Upper lobe of right lung (tissue), 1 donor: ENCODE measurements around the gene LAMTOR5. TPM values are rescaled to one million over a fixed set of nuclear protein-coding genes. Genes with fewer than 3 reads are reported as not detected.
A peak's percentile ranks its signal among the peaks of the same experiment; 100 is the strongest.

Experiments
- ATAC-seq: fragments of 200-7000 bp; cut with Tn5 transposase; one replicate; pipeline ENCODE4 v1.9.1; 2020; ENCODE audit warnings: mild to moderate bottlenecking, moderate library complexity
- DNase-seq: peaks from one replicate; pipeline ENCODE4 v3.0.0-alpha.2; 2020
- H3K27ac ChIP-seq: fragments of 200-600 bp; one replicate; pipeline ENCODE4 v1.8.0; 2022
- H3K27me3 ChIP-seq: fragments of 200-600 bp; one replicate; pipeline ENCODE4 v1.8.0; 2022; ENCODE audit warnings: mild to moderate bottlenecking
- H3K36me3 ChIP-seq: fragments of 200-600 bp; one replicate; pipeline ENCODE4 v1.8.0; 2022
- H3K4me1 ChIP-seq: fragments of 200-600 bp; one replicate; pipeline ENCODE4 v1.8.0; 2022
- H3K4me3 ChIP-seq: fragments of 200-600 bp; one replicate; pipeline ENCODE4 v1.8.0; 2022; ENCODE audit warnings: mild to moderate bottlenecking
- H3K9me3 ChIP-seq: fragments of 200-600 bp; one replicate; pipeline ENCODE4 v1.8.0; 2022
- intact Hi-C: fragments of 100-400 bp; cut with DNase I; formaldehyde crosslinking; loops from one replicate; pipeline ENCODE4 v1.11.0; 2022
- total RNA-seq: library from RNA; stranded (reverse); fragmentation: NEBNext Ultra II Directional; extraction: Animal tissue kit (Norgen Biotek cat#: 25700); gene quantifications from one replicate; pipeline ENCODE4 v1.2.1, GENCODE V29; 2021
- TF ChIP-seq, protein P1 (sequence below): fragments of 200-600 bp; IDR thresholded peaks from one replicate; pipeline ENCODE4 v1.8.0; 2022; ENCODE audit warnings: antibody characterized with exemption
- donor health status: DM: no; HTN: yes; CAD: no; lungs with severe emphysema.

Gene LAMTOR5
- total RNA-seq, 1 donor from 2014 or later, result 110 TPM

DNA sequence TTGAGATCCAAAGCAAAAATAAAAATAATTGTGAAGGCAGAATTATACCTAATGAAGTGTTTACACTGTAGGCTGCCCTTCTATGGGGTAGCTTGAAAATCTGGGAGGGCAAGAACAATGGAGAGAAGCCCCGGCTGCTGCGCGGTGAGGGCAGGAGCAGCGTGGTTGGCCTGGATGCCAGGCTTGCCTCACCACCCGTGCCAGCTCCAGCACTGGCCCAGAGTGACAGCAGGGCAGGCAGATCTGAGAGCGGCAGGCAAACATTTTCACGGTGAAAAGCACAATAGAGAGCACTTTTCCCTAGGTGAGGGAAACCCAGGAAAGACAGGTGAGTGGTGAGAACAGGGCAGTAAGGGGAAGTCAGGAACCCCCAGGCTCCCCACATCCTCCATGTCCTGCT, 44.8 kb upstream of the LAMTOR5 start:
- intact Hi-C loops, result no loop called here
- Histone ChIP-seq H3K27me3 (no peaks in the 10 kb centered on the region), H3K4me3 (no peak overlapping the region), H3K4me1 (no peaks in the 10 kb centered on the region), H3K36me3 (no peaks in the 10 kb centered on the region), H3K27ac (no peak overlapping the region), H3K9me3 (no peaks in the 10 kb centered on the region)
- TF ChIP-seq, protein P1, sequence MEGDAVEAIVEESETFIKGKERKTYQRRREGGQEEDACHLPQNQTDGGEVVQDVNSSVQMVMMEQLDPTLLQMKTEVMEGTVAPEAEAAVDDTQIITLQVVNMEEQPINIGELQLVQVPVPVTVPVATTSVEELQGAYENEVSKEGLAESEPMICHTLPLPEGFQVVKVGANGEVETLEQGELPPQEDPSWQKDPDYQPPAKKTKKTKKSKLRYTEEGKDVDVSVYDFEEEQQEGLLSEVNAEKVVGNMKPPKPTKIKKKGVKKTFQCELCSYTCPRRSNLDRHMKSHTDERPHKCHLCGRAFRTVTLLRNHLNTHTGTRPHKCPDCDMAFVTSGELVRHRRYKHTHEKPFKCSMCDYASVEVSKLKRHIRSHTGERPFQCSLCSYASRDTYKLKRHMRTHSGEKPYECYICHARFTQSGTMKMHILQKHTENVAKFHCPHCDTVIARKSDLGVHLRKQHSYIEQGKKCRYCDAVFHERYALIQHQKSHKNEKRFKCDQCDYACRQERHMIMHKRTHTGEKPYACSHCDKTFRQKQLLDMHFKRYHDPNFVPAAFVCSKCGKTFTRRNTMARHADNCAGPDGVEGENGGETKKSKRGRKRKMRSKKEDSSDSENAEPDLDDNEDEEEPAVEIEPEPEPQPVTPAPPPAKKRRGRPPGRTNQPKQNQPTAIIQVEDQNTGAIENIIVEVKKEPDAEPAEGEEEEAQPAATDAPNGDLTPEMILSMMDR, result no peak
- no peak for DNase-seq
- no peak for ATAC-seq

DNA sequence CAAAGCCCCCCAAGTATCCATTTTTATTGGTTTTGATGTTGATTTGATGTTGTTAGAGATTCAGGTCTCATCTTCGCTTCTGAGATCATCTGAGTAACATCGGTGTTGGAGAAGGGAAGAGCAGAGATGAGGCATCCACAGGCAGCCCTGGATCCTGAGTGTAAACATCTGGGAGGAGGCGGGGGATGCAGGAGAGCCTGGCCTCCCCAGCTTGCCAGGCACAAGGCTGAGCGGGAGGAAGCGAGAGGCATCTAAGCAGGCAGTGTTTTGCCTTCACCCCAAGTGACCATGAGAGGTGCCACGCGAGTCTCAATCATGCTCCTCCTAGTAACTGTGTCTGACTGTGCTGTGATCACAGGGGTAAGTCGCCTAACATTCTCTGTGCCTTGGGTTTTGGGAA, 43.4 kb upstream of the LAMTOR5 start, which contains the start of gene PROK1:
PROK1 (plus strand) TSS at position 221 of the 400 bp plus-strand sequence; CDS start at position 289, 68 bp downstream.
- Histone ChIP-seq H3K27ac (no peak within 1 kb of the TSS), H3K27me3 (no peaks in the 10 kb centered on the region), H3K36me3 (no peaks in the 10 kb centered on the region), H3K4me1 (no peaks in the 10 kb centered on the region), H3K4me3 (no peak within 1 kb of the TSS), H3K9me3 (no peaks in the 10 kb centered on the region)
- no peak for ATAC-seq
- DNase-seq, result no peak
- TF ChIP-seq, protein P1, result no peak
- intact Hi-C loops, result no loop called here

DNA sequence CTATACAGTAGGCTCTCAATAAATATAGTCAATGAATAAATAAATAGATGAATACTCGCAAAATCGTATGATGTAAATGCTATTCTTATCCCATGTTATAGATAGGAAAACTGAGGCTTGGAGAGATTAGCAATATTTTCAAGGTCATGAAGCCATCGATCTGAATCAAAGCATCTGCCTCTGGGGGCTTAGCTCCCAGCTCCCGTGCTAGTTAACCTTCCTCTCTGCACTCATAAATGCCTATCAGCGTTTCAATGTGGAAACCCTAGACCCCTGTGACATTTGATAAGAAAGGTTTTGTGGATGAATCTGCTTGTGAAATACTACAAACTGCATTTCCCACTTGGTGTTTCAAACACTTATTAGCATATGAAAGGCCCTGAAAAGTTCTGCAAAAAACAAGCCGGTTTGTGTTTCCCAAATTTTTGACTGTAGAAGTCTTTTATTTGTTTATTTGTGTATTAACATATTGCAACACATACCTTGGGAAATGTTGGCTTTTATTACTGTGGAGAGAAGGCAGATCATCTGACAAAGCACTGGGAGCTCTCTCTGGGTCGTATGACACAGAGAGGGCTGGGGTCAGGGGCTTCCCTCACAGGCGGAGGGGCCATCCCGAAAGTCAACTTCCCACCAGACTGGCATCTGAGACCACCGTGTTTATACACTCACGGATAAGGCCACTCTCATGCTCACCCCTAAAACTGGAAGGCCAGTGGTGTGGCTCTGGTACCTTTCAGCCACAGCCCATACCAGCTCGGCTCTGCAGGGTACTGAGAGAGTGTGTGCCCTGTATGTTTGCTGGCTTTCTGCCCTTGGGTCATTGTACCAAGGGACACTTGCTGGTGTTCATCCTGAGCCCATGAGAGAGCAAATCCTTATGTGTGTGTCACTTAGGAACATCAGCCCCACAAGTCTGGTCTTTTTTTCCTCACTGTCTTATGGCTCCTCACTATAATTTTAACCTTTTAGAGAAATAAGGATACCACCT, 42.5 kb upstream of the LAMTOR5 start:
- DNase-seq (no peak), ATAC-seq (no peak)
- H3K4me1 ChIP-seq, result no peaks in the 10 kb centered on the region
- no peaks in the 10 kb centered on the region for H3K36me3 ChIP-seq
- H3K27ac ChIP-seq, result no peak overlapping the region
- H3K9me3 ChIP-seq, result no peaks in the 10 kb centered on the region
- H3K4me3 ChIP-seq, result no peak overlapping the region
- TF ChIP-seq, protein P1, result no peak
- intact Hi-C loops, result no loop called here
- H3K27me3 ChIP-seq, result no peaks in the 10 kb centered on the region

DNA sequence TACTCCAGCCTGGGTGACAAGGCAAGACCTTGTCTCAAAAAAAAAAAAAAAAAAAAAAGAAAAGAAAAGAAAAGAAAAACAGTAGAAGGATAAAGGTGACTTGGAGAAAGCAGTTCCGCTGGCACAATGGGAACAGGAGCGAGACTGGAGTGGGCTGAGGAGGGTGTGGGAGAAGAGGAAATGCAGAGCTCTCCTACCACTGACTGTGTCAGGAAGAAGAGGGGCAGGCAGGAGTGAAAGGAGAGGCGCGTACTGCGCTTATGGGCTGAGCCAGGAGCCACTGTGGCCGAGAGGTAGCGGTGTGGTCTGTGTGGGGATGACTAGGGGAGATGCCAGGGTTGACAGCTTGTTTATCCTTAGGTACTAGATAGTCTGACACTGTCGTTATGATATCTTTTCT, 37.1 kb upstream of the LAMTOR5 start:
- no peak for DNase-seq
- H3K9me3 ChIP-seq, result no peaks in the 10 kb centered on the region
- no peaks in the 10 kb centered on the region for H3K36me3 ChIP-seq
- H3K4me3 ChIP-seq, result no peak overlapping the region
- peaks cover 12% of the 10 kb centered on the region for H3K4me1 ChIP-seq
- peak; percentile 32 for ATAC-seq
- H3K27me3 ChIP-seq, result no peaks in the 10 kb centered on the region
- no peak overlapping the region for H3K27ac ChIP-seq
- intact Hi-C loops, result no loop called here
- TF ChIP-seq, protein P1, result no peak

DNA sequence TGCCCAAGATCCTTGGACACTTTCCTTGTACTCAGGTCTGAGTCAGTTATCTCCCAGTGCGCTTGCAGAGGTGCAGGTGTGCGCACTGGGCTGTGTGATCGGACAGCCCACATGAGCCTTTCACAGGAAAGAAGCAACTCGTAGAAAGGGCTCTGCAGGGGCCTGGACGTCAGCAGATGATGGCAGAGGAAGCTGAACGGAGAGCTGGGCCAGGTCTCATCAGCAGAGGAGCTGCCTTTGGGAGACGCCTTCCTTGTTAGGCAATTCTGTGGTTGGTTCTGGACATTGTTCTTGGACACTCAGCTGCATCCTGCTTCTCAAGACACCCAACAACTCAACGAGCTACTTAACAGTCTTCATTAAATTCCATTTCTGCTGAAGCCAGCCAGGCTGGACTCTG, 36.0 kb upstream of the LAMTOR5 start:
- DNase-seq, result no peak
- ATAC-seq, result no peak
- intact Hi-C loops, result no loop called here
- no peaks in the 10 kb centered on the region for H3K27me3 ChIP-seq
- H3K9me3 ChIP-seq, result no peaks in the 10 kb centered on the region
- H3K27ac ChIP-seq, result no peak overlapping the region
- H3K4me1 ChIP-seq, result peaks cover 12% of the 10 kb centered on the region
- H3K4me3 ChIP-seq, result no peak overlapping the region
- TF ChIP-seq, protein P1, result no peak
- no peaks in the 10 kb centered on the region for H3K36me3 ChIP-seq
